H1 (cell line): Measurements from ENCODE around the gene SIT1. TPM values are rescaled to one million over a fixed set of nuclear protein-coding genes. Genes with fewer than 3 reads are reported as not detected.

ENCODE experiments used
- CEBPB ChIP-seq: IDR thresholded peaks from 2 replicates; pipeline ENCODE4 v1.6.1; 2012; ENCODE audit warnings: low read depth, low read length
- CHD1 ChIP-seq: IDR thresholded peaks from 2 replicates; pipeline ENCODE4 v1.6.1; 2012; ENCODE audit warnings: low read depth, low read length, improper control_type of control experiment
- EZH2 ChIP-seq: fragments of 200-600 bp; sonication (generic); IDR thresholded peaks from 2 replicates; pipeline ENCODE4 v1.7.1; 2012; ENCODE audit warnings: low read depth, mild to moderate bottlenecking, moderate library complexity, low read length, inconsistent platforms; ENCODE audit not compliant: severe bottlenecking
- HDAC2 ChIP-seq, 2 experiments: fragments of 300-600 bp in 1 of 2; sonication (generic) in 1 of 2; IDR thresholded peaks; 2 replicates each; pipeline ENCODE4 v1.6.1; 2011 to 2012; ENCODE audit warnings: low read depth in 2 of 2, low read length in 2 of 2, mild to moderate bottlenecking in 2 of 2, moderate library complexity in 2 of 2, borderline replicate concordance in 1 of 2, inconsistent platforms in 1 of 2
- POLR2A ChIP-seq, 2 experiments: IDR thresholded peaks; 1 replicate in 1 of 2; 2 replicates in 1 of 2; pipeline ENCODE4 v1.6.1; 2011; ENCODE audit warnings: low read depth in 2 of 2, low read length in 2 of 2, mild to moderate bottlenecking in 2 of 2; ENCODE audit errors: control extremely low read depth in 1 of 2
- SP2 ChIP-seq: IDR thresholded peaks from 2 replicates; pipeline ENCODE4 v1.6.1; 2012; ENCODE audit warnings: mild to moderate bottlenecking, low read length, inconsistent platforms
- SUZ12 ChIP-seq: fragments of 200-600 bp; sonication (generic); IDR thresholded peaks from 2 replicates; pipeline ENCODE4 v1.6.1; 2012; ENCODE audit warnings: mild to moderate bottlenecking, inconsistent platforms, low read length, moderate library complexity, mixed read lengths
- polyA plus RNA-seq, 7 experiments: library from polyadenylated mRNA; depleted of rRNA in 3 of 7; stranded (reverse) in 5 of 7; unstranded in 2 of 7; fragments of >200 nt in 5 of 7; fragments of 200-250 nt in 2 of 7; gene quantifications; 1 replicate in 5 of 7; 2 replicates in 1 of 7; 4 replicates in 1 of 7; pipeline versions ENCODE4 v1.2.1 to v1.2.3, GENCODE V29; 2011 to 2013; ENCODE audit warnings: missing spikeins in 2 of 7, mixed read lengths in 2 of 7
- total RNA-seq: library from RNA; stranded (reverse); fragmentation: NEBNext Ultra II Directional; extraction: Animal tissue kit (Norgen Biotek cat#: 25700); gene quantifications from 2 replicates; pipeline ENCODE4 v1.2.1, GENCODE V29; 2021

Gene SIT1
- total and polyA plus RNA-seq, 2 of the 8 experiments (the other 6 are each of a cell fraction or from before 2014, with no cell fraction given) = 8.2 to 12.8 TPM

GRCh38 chr9:35687306-35687705 is 36.6 kb upstream of the SIT1 start (continued):
- no peak for TF ChIP-seq CEBPB
- TF ChIP-seq SUZ12 = no peak
- no peak for TF ChIP-seq HDAC2 (IDR thresholded peaks at IDR 0.05; ENCODE audit: borderline replicate concordance in 1 of 2, low read depth in 2 of 2, low read length in 2 of 2)
- TF ChIP-seq CHD1 = no peak
- no peak for TF ChIP-seq POLR2A (IDR thresholded peaks at IDR 0.05; ENCODE audit: control extremely low read depth in 1 of 2, low read depth in 2 of 2, low read length in 2 of 2)
- no peak for TF ChIP-seq SP2
- no peak for TF ChIP-seq EZH2
